ENCODE results near the gene NCAPD2.
A peak's percentile ranks its signal among the peaks of the same experiment; 100 is the strongest.
"Not testable (repeated sequence)": the region's sequence is repeated elsewhere in the genome, so short reads cannot be mapped to it uniquely, and the experiment has no call there.

NCAPD2 gene

DNA sequence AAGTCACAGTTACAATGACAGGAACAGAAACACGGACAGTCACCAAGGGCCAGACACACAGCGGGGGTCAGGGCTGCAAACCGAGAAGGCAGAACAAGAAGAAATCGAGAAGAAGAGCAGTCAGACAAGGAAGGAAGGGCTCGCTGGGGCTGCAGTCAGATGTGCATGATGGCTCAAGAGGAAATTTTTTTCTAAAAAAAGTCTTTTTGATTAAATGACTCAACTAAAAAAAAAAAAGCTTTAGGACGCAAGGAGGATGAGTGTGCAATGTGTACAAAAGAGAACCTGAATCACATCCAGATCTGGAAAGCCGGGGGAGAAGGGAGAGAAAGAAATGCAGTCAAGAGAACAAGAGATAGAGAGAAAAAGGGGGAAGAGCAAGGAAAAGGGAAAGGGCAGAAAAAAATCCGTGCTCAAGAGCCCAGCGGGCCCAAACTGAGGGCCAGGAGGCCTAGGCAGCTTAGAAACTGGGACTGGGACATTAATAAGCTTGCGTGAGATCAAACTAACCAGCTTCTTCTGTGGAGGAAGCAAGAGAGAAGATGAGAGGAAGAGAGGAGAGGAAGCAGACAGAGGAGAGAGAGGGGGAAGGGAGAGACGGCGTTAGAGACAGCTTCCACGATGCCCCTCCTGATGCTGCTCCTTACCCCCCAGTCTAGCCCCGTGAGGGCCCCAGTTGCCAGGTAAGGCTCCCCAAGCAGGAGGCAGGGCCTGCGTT lies 55.2 kb downstream of the NCAPD2 start:
- no peak for DNase-seq (ENCODE audit: low spot score)
- no peak for FAIRE-seq

- FAIRE-seq (peak; percentile 95), DNase-seq (ENCODE audit: low spot score) (no peak)
These were observed 55.8 kb downstream of the NCAPD2 start for GRCh38 chr12:6549684-6550151.

- no peak for DNase-seq (ENCODE audit: low spot score)
- FAIRE-seq = no peak
These were observed 56.6 kb downstream of the NCAPD2 start for GRCh38 chr12:6550294-6551062.

DNA sequence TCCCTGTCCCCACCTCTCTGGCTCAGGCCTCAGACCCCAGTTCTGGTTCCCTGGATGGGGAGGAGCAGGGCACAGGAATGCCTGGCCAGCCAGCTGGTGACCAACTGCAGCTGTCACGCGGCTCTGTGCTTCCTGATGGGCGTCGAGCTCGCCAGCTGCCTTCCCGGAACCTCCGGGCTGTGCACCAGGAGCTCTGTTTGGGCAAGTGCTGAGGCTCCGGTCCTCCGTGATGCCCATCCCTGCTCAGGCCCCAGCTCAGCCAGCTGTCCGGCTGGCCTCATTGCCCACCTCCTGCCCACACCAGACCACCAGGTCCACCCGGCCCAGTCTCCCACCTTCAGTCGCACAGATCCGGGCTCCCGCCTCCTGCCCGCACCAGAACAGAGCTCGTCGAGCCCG lies 57.2 kb downstream of the NCAPD2 start:
- FAIRE-seq (no peak), DNase-seq (ENCODE audit: low spot score) (no peak)

GRCh38 chr12:6551496-6552139 lies 57.7 kb downstream of the NCAPD2 start:
- DNase-seq (ENCODE audit: low spot score) (peak; percentile 50), FAIRE-seq (peak; percentile 42)

- FAIRE-seq (no peak), DNase-seq (ENCODE audit: low spot score) (peak; percentile 47)
These were observed 58.2 kb downstream of the NCAPD2 start for GRCh38 chr12:6552140-6552551.

DNA sequence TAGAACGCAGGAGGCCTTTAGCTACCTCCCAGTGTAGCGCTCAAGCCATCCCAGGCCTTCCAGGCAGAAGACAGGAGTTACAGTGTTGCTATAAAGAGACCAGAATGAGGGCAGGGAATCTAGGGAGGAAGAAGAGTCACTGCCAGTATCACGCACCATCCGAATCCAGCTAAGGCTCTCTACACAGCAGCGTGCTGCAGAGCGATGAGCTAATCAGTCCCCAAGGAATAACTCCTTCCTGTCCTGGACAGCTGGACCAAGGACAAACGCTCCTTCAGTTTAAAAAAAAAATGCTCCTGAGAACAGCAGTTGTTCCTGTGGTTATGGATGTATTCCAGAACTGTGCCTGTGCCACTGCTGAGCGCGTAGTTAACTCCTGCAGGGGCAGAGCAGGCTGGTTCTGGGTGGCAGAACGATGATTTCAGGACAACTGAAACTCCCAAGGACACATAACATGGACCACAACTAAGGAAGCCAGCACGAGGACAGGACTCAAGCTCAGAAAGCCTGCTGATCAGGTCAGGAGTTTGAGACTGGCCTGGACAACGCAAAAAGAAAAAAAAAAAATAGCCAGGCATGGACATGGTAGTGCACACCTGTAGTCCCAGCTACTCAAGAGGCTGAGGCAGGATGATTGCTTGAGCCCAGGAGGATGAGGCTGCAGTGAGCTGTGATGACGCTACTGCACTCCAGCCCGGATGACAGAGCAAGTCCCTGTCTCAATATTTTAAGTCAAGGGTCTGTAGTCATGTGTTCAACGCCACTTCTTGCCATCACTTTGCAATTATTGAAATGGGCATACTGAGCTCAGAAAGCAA lies 59.4 kb downstream of the NCAPD2 start:
- peak; percentile 62 for DNase-seq (ENCODE audit: low spot score)
- peak; percentile 40 for FAIRE-seq

DNA sequence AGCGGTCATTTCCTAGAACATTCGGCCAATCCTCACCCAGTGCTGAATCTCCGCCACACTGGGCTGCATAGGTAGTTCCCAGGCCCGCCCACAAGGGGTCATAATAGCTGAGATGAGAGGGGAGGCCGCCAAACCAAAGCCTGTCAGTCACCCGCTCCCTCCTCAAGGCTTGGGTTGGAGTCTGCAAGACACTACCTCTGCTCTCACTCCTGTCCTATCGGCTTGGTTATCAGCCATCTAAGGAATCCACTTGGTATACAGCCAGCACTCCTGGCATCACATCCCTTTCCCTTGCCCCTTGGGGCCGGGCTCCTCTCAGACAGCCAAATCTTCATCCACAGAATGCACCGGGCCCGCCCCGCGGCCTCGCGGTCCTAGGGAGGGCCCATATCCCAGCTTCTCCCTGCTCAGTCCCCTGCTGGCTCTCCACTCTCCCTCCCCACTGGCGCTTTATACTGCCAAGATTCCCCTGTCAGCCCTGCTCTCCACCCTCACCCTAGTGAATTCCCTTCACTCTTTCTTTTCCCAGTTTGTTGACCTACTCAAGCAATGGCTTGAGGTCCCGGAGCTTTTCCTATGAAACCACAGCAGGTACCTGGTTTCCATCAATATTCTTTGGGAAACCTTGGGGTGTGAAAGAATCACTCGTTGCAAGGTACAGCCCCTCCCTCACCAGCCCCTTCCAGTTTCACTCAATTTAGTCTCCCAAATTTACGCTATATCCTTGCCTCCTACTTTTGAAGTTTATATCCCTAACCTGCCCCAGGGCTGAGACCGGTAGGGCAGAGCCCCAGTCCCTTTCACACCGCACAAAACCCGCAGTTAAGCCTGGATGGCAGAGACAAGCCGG lies 60.5 kb downstream of the NCAPD2 start:
- DNase-seq (ENCODE audit: low spot score) (peak; percentile 76), FAIRE-seq (no peak)

DNA sequence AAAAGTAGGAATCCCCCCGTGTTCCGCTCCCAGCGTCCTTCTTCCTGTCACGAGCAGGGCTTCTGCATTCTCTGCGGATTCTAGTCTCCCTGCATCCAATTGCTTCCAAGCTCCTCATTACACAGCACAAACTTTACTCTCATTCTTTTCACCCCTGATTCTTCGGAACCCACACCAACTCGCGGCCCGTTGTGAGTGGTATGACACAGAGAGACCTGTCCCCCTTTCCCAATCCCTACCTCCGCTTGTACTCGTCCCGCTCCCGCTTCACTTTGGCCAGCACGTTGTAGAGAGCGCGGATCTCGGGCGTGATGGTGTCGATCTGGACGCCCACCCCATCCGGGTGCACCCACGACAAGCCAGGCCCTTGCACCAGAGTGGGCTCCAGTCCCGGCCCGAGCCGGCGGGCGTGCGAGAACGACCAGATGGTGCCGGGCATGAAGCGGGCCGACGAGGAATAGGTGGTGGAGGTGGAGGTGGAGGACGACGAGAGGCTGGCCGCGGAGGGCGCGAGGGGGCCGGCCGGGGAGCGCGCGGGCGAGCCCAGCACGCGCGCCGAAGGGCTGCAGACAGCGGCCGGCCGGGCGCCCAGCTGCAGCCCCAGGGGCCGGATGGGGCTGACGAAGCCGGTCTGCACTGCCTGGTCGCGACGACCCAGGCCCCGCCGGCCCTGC lies 61.3 kb downstream of the NCAPD2 start:
- FAIRE-seq (no peak), DNase-seq (ENCODE audit: low spot score) (no peak)

DNA sequence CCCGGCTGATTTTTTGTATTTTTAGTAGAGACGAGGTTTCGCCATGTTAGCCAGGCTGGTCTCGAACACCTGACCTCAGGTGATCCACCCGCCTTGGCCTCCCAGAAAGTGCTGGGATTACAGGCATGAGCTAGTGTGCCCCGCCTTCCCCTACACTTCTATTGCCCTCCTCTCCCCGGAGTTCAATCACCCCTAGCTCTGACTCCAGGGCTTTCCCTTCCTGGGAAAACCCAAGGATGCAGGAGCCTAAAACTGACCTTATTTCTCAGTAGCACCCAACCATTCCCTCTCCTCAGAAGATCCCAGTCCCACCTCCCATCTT lies 62.6 kb downstream of the NCAPD2 start:
- DNase-seq (ENCODE audit: low spot score); FAIRE-seq: not testable (repeated sequence)

DNA sequence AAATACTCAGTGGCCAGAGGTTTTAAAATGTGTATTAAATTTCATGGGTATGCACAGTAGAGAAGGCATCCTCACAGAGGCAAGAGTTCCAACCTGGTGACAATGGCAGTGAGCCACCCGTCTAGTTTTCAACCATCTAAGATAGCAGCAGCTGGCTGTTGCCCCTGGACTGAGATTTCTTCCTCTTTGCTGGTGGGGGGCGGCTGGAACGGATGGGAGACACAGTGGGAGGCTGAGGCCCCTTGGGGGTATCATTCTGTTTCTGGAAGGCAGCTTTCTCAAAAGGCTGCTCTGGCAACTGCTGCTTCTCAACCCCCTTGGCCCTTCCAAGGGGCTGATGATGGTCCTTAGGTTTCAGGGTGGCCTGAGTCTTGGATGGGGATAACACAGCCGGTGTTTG lies 63.0 kb downstream of the NCAPD2 start:
- DNase-seq (ENCODE audit: low spot score) = no peak
- FAIRE-seq = no peak

DNA sequence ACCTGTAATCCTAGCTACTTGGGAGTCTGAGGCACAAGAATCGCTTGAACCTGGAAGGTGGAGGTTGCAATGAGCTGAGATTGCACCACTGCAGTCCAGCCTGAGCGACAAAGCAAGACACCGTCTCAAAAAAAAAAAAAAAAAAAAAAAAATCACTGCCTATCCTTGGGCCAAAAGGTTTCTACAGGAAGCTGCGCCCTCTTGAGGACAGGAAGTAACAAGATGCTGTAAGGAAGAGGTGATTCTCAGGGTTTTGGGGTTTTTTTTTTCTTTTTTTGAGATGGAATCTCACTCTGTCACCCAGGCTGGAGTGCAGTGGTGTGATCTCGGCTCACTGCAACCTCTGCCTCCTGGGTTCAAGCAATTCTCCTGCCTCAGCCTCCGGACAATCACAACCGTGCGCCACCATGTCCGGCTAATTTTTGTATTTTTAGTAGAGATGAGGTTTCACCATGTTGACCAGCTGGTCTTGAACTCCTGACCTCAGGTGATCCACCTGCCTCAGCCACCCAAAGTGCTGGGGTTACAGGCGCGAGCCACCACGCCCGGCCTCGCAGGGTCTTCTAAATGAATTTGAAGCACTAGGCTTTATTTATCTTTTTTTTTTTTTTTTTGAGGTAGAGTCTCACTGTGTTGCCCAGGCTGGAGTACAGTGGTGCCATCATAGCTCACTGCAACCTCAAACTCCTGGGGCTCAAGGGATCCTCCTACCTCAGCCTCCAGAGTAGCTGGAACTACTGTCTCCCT lies 64.3 kb downstream of the NCAPD2 start:
- DNase-seq (ENCODE audit: low spot score) = peak; percentile 73
- FAIRE-seq = not testable (repeated sequence)

DNA sequence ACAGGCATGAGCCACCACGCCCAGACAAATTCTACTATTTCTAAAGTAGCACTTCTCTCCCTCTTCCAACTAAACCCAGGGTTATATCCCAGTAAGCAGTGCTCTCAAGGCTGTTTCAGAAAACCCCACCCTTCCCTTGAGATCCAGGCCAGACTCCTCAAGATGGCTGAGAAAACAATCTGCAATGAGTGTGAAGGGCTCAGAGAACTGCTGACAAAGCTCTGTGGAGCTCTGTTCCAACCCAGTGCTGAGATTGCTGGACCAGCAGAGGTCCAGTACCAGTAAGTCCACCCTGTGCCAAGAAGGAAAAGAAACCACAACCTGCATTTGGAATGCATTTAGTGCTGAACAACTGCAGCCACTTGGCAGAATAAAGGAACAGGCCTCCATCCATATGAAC lies 65.6 kb downstream of the NCAPD2 start:
- FAIRE-seq (no peak), DNase-seq (ENCODE audit: low spot score) (no peak)

GRCh38 chr12:6560501-6561205 lies 66.8 kb downstream of the NCAPD2 start:
- no peak for FAIRE-seq

GRCh38 chr12:6562881-6563280 lies 69.0 kb downstream of the NCAPD2 start:
- no peak for DNase-seq (ENCODE audit: low spot score)
- no peak for FAIRE-seq

More at GRCh38 chr12:6560501-6561205, 66.8 kb downstream of the NCAPD2 start:
- no peak for DNase-seq (ENCODE audit: low spot score)

GRCh38 chr12:6563448-6564050 lies 69.6 kb downstream of the NCAPD2 start:
- FAIRE-seq (no peak), DNase-seq (ENCODE audit: low spot score) (peak; percentile 75)

DNA sequence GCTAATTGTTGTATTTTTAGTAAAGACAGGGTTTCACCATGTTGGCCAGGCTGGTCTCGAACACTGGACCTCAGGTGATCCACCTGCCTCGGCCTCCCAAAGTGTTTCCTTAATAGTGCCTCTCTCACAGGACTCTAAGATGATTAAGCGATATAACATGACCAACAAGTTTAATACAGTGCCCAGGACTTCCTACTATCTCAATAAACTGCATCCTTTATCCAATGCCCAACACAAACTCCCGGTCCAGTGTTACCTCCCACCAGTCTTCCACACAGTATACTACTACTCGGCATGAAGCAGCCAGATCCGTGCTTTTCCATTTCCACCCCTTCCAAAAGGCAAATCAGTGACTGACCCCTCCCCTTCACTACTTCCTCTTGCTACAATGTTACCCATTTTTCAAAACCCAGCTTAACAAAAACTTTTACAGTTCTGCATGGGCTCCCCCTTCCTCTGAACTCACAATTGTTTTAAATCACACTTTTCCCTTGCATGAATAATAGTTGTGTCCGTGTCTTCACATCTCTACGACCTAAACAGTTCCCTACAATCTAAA lies 73.3 kb downstream of the NCAPD2 start:
- FAIRE-seq (no peak), DNase-seq (ENCODE audit: low spot score) (no peak)

GRCh38 chr12:6569312-6569711 lies 75.4 kb downstream of the NCAPD2 start:
- FAIRE-seq (no peak), DNase-seq (ENCODE audit: low spot score) (no peak)
